Neural cell (in vitro differentiated cells): ENCODE results near the gene GLRX.

ENCODE experiments used
- EP300 ChIP-seq: fragments of 450-650 bp; conservative IDR thresholded peaks from 2 replicates; pipeline ENCODE4 v1.6.1; 2014; ENCODE audit warnings: antibody characterized with exemption, mild to moderate bottlenecking, moderate library complexity; ENCODE audit not compliant: poor library complexity, severe bottlenecking
- TF ChIP-seq, protein P1 (sequence below): fragments of 450-650 bp; IDR thresholded peaks from 2 replicates; pipeline ENCODE4 v1.5.1; 2014; ENCODE audit warnings: antibody characterized with exemption, mild to moderate bottlenecking, moderate library complexity; ENCODE audit not compliant: poor library complexity, severe bottlenecking

DNA sequence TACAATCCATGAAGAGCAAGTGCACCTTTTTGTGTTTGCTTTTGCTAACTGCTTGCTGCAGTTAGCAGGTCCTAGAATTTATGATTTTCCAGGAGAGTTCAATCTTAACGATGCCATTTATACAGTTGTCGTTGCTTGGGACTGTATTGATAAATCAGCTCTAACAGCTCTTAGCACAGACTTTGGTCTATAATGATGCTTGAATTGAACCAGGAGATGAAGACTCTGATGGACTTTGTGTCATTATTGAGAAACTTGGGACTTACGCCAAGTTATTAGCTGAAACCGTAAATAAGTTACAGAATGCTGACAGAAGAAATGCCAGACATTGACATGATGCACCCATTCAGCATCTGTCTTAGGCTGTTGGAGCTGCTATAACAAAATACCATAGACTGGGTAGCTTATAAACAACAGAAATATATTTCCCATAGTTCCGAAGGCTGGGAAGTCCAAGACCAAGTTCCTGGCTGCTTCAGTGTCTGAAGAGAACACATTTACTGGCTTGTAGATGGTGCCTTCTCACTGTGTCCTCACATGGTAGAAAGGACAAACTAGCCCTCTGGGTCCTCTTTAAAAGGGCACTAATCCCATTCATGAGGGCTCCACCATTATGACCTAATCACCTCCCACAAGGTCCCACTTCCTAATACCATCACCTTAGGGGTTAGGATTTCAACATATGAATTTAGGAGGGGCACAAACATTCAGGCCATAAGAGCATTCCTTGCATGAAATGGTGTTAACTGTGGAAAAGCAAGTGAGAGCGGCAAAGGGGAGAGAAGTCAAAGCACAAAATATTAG lies 17.6 kb downstream of the GLRX start:
- TF ChIP-seq, protein P1, sequence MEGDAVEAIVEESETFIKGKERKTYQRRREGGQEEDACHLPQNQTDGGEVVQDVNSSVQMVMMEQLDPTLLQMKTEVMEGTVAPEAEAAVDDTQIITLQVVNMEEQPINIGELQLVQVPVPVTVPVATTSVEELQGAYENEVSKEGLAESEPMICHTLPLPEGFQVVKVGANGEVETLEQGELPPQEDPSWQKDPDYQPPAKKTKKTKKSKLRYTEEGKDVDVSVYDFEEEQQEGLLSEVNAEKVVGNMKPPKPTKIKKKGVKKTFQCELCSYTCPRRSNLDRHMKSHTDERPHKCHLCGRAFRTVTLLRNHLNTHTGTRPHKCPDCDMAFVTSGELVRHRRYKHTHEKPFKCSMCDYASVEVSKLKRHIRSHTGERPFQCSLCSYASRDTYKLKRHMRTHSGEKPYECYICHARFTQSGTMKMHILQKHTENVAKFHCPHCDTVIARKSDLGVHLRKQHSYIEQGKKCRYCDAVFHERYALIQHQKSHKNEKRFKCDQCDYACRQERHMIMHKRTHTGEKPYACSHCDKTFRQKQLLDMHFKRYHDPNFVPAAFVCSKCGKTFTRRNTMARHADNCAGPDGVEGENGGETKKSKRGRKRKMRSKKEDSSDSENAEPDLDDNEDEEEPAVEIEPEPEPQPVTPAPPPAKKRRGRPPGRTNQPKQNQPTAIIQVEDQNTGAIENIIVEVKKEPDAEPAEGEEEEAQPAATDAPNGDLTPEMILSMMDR, result no peak
- no peak for TF ChIP-seq EP300
